Astrocyte (in vitro differentiated cells and primary cell): ENCODE results near the gene LRRK1. TPM values are rescaled to one million over a fixed set of nuclear protein-coding genes. Genes with fewer than 3 reads are reported as not detected.
A peak's percentile ranks its signal among the peaks of the same experiment; 100 is the strongest.

Source experiments
- DNase-seq: peaks from one replicate; pipeline ENCODE4 v3.0.0-alpha.2; 2010; ENCODE audit warnings: low read depth
- FAIRE-seq: peaks from 2 replicates; lab custom pipeline; 2011; peaks lifted over from hg19 to GRCh38; lab: Jason Lieb, UNC
- H2AFZ ChIP-seq: 2 replicates; pipeline ENCODE4 v1.6.0; 2012; ENCODE audit warnings: low read depth, low read length, inconsistent platforms
- H3K27ac ChIP-seq: 2 replicates; pipeline ENCODE4 v1.5.1; 2011; ENCODE audit warnings: low read depth, low read length, inconsistent platforms
- H3K27me3 ChIP-seq: 2 replicates; pipeline ENCODE4 v1.6.0; 2011; ENCODE audit warnings: low read length, inconsistent platforms; ENCODE audit not compliant: insufficient read depth
- H3K36me3 ChIP-seq: 2 replicates; pipeline ENCODE4 v1.5.1; 2011; ENCODE audit warnings: low read length, inconsistent platforms; ENCODE audit not compliant: insufficient read depth
- H3K4me1 ChIP-seq: 2 replicates; pipeline ENCODE4 v1.5.1; 2011; ENCODE audit warnings: low read length, inconsistent platforms; ENCODE audit not compliant: insufficient read depth
- H3K4me2 ChIP-seq: 2 replicates; pipeline ENCODE4 v1.6.0; 2012; ENCODE audit warnings: low read length, inconsistent platforms
- H3K4me3 ChIP-seq: 2 replicates; pipeline ENCODE4 v1.5.1; 2011; ENCODE audit warnings: low read depth, mild to moderate bottlenecking, low read length, inconsistent platforms; ENCODE audit not compliant: insufficient read depth
- H3K79me2 ChIP-seq: 2 replicates; pipeline ENCODE4 v1.6.0; 2012; ENCODE audit warnings: mild to moderate bottlenecking, low read length, inconsistent platforms; ENCODE audit not compliant: insufficient read depth
- H3K9ac ChIP-seq: 2 replicates; pipeline ENCODE4 v1.6.0; 2012; ENCODE audit warnings: mild to moderate bottlenecking, low read length, inconsistent platforms
- H3K9me3 ChIP-seq: 2 replicates; pipeline ENCODE4 v1.5.1; 2012; ENCODE audit warnings: low read depth, mild to moderate bottlenecking, low read length, inconsistent platforms; ENCODE audit not compliant: insufficient read depth
- H4K20me1 ChIP-seq: 2 replicates; pipeline ENCODE4 v1.6.0; 2012; ENCODE audit warnings: low read length, inconsistent platforms; ENCODE audit not compliant: insufficient read depth
- H3K27ac Mint-ChIP-seq: one replicate; pipeline ENCODE4 v1.8.0; 2021; ENCODE audit warnings: mild to moderate bottlenecking, mixed read lengths; ENCODE audit not compliant: unreplicated experiment
- H3K27me3 Mint-ChIP-seq: one replicate; pipeline ENCODE4 v1.8.0; 2021; ENCODE audit warnings: low read depth, mixed read lengths; ENCODE audit not compliant: unreplicated experiment
- H3K36me3 Mint-ChIP-seq: one replicate; pipeline ENCODE4 v1.8.0; 2021; ENCODE audit warnings: low read depth, mixed read lengths; ENCODE audit not compliant: unreplicated experiment
- H3K4me1 Mint-ChIP-seq: one replicate; pipeline ENCODE4 v1.8.0; 2021; ENCODE audit warnings: low read depth, mixed read lengths; ENCODE audit not compliant: unreplicated experiment
- H3K4me3 Mint-ChIP-seq: one replicate; pipeline ENCODE4 v1.8.0; 2021; ENCODE audit warnings: mild to moderate bottlenecking, moderate library complexity, mixed read lengths; ENCODE audit not compliant: unreplicated experiment
- H3K9me3 Mint-ChIP-seq: one replicate; pipeline ENCODE4 v1.8.0; 2021; ENCODE audit warnings: mild to moderate bottlenecking, mixed read lengths; ENCODE audit not compliant: unreplicated experiment
- CTCF ChIP-seq: IDR thresholded peaks from 2 replicates; pipeline ENCODE4 v1.5.1; 2011; ENCODE audit warnings: low read depth, mild to moderate bottlenecking, inconsistent platforms, low read length, moderate library complexity; ENCODE audit not compliant: insufficient read depth
- EZH2 ChIP-seq: IDR thresholded peaks from 2 replicates; pipeline ENCODE4 v1.6.1; 2012; ENCODE audit warnings: mild to moderate bottlenecking, low read length, inconsistent platforms; ENCODE audit not compliant: insufficient read depth
- total RNA-seq: library from RNA; stranded (reverse); gene quantifications from 2 replicates; pipeline ENCODE4 v1.2.1, GENCODE V29; 2021

Gene LRRK1
- total RNA-seq, 1 donor from 2014 or later: 0.41 TPM

GRCh38 chr15:100973351-100974111, 54.4 kb downstream of the LRRK1 start:
- no peaks in the 10 kb centered on the region for H3K36me3 ChIP-seq
- Mint-ChIP-seq H3K36me3 (no peaks in the 10 kb centered on the region), H3K4me1 (no peaks in the 10 kb centered on the region), H3K9me3 (peaks cover 11% of the 10 kb centered on the region), H3K27ac (no peak overlapping the region), H3K27me3 (peaks cover 55% of the 10 kb centered on the region), H3K4me3 (no peak overlapping the region)
- no peaks in the 10 kb centered on the region for H3K4me1 ChIP-seq
- peak overlapping the region; percentile 83 for H3K4me2 ChIP-seq
- no peak for FAIRE-seq
- peaks cover 22% of the 10 kb centered on the region for H3K27me3 ChIP-seq
- H3K9me3 ChIP-seq: no peaks in the 10 kb centered on the region
- H3K9ac ChIP-seq: no peak overlapping the region
- TF ChIP-seq EZH2 (peak; percentile 83), CTCF (no peak)
- no peaks in the 10 kb centered on the region for H3K79me2 ChIP-seq
- peak overlapping the region; percentile 39 for H3K4me3 ChIP-seq
- peaks cover 10% of the 10 kb centered on the region for H4K20me1 ChIP-seq
- no peak for DNase-seq
- peak overlapping the region; percentile 58 for H2AFZ ChIP-seq
- no peak overlapping the region for H3K27ac ChIP-seq

GRCh38 chr15:100975043-100975442, 55.9 kb downstream of the LRRK1 start:
- Mint-ChIP-seq H3K27ac (no peak overlapping the region), H3K9me3 (peaks cover 10% of the 10 kb centered on the region), H3K4me3 (no peak overlapping the region), H3K4me1 (no peaks in the 10 kb centered on the region), H3K36me3 (no peaks in the 10 kb centered on the region), H3K27me3 (peaks cover 55% of the 10 kb centered on the region)
- no peak overlapping the region for H3K9ac ChIP-seq
- FAIRE-seq (no peak), DNase-seq (no peak)
- no peaks in the 10 kb centered on the region for H3K36me3 ChIP-seq
- H3K4me1 ChIP-seq: no peaks in the 10 kb centered on the region
- no peaks in the 10 kb centered on the region for H3K79me2 ChIP-seq
- H3K9me3 ChIP-seq: no peaks in the 10 kb centered on the region
- no peak overlapping the region for H3K4me3 ChIP-seq
- H4K20me1 ChIP-seq: peaks cover 10% of the 10 kb centered on the region
- H3K27me3 ChIP-seq: peaks cover 22% of the 10 kb centered on the region
- TF ChIP-seq EZH2: no peak
- TF ChIP-seq CTCF: no peak
- H3K27ac ChIP-seq: no peak overlapping the region
- no peak overlapping the region for H3K4me2 ChIP-seq
- no peak overlapping the region for H2AFZ ChIP-seq
